ENCODE data around the gene EML5. TPM values are rescaled to one million over a fixed set of nuclear protein-coding genes. Genes with fewer than 3 reads are reported as not detected.

Gene EML5
- total RNA-seq, 2 donors from 2014 or later, result 8.3 to 17.2 TPM

DNA sequence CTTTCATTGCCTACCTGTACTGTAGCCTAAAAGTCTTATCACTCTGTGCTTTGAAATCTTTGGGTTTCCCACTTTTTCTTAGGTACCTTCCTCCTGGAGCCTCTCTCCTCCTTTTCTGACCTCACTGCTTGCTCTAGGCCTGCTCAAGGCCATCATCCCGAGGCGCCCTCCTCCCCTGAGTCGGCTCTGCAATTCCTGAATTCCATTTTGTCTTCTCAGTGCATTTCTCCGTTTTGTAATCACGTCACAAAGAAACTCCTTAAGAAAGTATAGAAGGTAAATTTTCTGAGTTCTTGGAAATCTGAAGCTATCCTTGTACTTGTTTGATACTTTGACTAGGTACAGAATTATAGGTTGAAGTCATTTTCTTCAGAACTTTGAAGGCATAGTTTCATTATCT, 204.7 kb downstream of the EML5 start:
- no peak for DNase-seq (ENCODE audit: low spot score)
- 94% methylated on average over 5 of the region's 5 CpGs for WGBS
- no peaks in the 10 kb centered on the region for H3K4me1 ChIP-seq (replicated peaks)
- H3K4me3 ChIP-seq, result no peak overlapping the region
- TF ChIP-seq POLR2AphosphoS5 (IDR thresholded peaks at IDR 0.05) (no peak), POLR2A (IDR thresholded peaks at IDR 0.05) (no peak)
- TF ChIP-seq, protein P1, sequence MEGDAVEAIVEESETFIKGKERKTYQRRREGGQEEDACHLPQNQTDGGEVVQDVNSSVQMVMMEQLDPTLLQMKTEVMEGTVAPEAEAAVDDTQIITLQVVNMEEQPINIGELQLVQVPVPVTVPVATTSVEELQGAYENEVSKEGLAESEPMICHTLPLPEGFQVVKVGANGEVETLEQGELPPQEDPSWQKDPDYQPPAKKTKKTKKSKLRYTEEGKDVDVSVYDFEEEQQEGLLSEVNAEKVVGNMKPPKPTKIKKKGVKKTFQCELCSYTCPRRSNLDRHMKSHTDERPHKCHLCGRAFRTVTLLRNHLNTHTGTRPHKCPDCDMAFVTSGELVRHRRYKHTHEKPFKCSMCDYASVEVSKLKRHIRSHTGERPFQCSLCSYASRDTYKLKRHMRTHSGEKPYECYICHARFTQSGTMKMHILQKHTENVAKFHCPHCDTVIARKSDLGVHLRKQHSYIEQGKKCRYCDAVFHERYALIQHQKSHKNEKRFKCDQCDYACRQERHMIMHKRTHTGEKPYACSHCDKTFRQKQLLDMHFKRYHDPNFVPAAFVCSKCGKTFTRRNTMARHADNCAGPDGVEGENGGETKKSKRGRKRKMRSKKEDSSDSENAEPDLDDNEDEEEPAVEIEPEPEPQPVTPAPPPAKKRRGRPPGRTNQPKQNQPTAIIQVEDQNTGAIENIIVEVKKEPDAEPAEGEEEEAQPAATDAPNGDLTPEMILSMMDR (IDR thresholded peaks at IDR 0.05), result no peak
- peaks cover 0 to 3% of the 10 kb centered on the region in 2 donors for H3K36me3 ChIP-seq
- intact Hi-C loops (cut with DNase I), result no loop called here
- no peaks in the 10 kb centered on the region for H3K9me3 ChIP-seq
- no peak overlapping the region for H3K27ac ChIP-seq
- no peaks in the 10 kb centered on the region for H3K27me3 ChIP-seq (replicated peaks; ENCODE audit: insufficient read depth)

DNA sequence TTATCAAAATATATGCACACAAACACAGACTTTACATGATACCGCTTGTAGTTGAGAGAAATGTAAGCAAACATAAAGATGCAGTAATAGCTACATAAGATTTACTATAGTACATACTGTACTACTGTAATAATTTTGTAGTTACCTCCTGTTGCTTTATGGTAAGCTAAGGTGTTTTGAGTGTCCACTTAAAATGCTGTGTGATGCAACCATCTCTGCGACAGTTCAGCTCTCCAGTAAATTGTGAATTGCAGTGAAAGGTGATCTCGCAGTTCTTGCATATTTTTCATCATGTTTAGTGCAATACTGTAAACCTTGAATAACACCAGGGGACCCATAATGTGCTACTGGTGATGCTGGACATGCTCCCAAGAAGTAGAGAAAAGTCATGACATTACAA, 208.3 kb downstream of the EML5 start:
- Histone ChIP-seq H3K27ac (no peak overlapping the region), H3K4me3 (no peak overlapping the region), H3K4me1 (replicated peaks) (no peaks in the 10 kb centered on the region), H3K36me3 (peaks cover 0 to 3% of the 10 kb centered on the region in 2 donors), H3K27me3 (replicated peaks; ENCODE audit: insufficient read depth) (no peaks in the 10 kb centered on the region), H3K9me3 (no peaks in the 10 kb centered on the region)
- 94% methylated on average over 3 of the region's 3 CpGs for WGBS
- intact Hi-C loops (cut with DNase I), result no loop called here
- DNase-seq (ENCODE audit: low spot score), result no peak
- TF ChIP-seq, protein P1 (IDR thresholded peaks at IDR 0.05), result no peak
- no peak for TF ChIP-seq POLR2A (IDR thresholded peaks at IDR 0.05)
- TF ChIP-seq POLR2AphosphoS5 (IDR thresholded peaks at IDR 0.05), result no peak

DNA sequence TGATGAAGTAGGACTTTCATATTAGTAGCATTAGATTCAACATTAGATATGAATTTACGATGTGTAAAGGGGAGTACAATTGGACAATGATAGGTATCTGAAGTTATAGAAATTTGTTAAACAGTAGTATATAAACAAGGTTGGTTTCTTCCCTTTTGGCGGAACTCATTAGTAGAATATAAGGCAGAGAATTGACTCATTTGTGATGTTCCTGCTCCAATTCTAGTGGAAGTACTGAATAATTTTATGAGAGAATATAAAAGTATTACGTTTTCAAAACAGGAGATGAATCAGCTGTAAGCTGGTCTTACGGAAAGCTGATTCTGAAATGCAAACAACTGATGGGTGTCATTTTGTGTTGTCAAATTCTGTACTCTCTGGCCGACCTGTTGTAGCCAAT, 216.5 kb downstream of the EML5 start:
- DNase-seq (ENCODE audit: low spot score), result no peak
- TF ChIP-seq, protein P1 (IDR thresholded peaks at IDR 0.05), result no peak
- no peak for TF ChIP-seq POLR2AphosphoS5 (IDR thresholded peaks at IDR 0.05)
- TF ChIP-seq POLR2A (IDR thresholded peaks at IDR 0.05), result no peak
- no peak overlapping the region for H3K27ac ChIP-seq
- no peaks in the 10 kb centered on the region for H3K27me3 ChIP-seq (replicated peaks; ENCODE audit: insufficient read depth)
- intact Hi-C loops (cut with DNase I), result no loop called here
- 83% methylated on average over 5 of the region's 5 CpGs for WGBS
- no peaks in the 10 kb centered on the region for H3K4me1 ChIP-seq (replicated peaks)
- H3K4me3 ChIP-seq, result no peak overlapping the region
- peaks cover 5 to 6% of the 10 kb centered on the region in 2 donors for H3K36me3 ChIP-seq
- H3K9me3 ChIP-seq, result no peaks in the 10 kb centered on the region

DNA sequence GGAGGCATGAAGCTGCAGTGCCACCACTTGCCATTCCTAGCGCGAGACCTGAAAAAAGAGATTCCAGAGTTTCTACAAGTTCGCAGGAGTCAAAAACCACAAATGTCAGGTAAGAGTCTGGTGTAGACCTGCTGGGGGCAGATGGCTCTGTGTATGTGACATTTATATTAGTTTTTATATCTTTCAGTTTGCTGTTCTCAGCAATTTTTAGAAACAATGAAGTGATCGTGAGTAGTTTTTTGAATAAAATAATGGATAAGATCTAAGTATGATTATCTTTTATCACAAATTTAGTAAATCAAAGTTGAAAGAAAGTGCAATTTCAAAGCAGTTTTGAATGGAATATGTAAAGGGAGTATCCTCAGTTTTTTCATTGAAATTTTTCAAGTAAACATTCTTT, 220.6 kb downstream of the EML5 start:
- Histone ChIP-seq H3K27ac (no peak overlapping the region), H3K4me3 (no peak overlapping the region), H3K9me3 (no peaks in the 10 kb centered on the region), H3K27me3 (replicated peaks; ENCODE audit: insufficient read depth) (no peaks in the 10 kb centered on the region), H3K4me1 (replicated peaks) (no peaks in the 10 kb centered on the region), H3K36me3 (peaks cover 5 to 20% of the 10 kb centered on the region in 2 donors)
- intact Hi-C loops (cut with DNase I), result no loop called here
- DNase-seq (ENCODE audit: low spot score), result no peak
- TF ChIP-seq, protein P1 (IDR thresholded peaks at IDR 0.05), result no peak
- no peak for TF ChIP-seq POLR2A (IDR thresholded peaks at IDR 0.05)
- TF ChIP-seq POLR2AphosphoS5 (IDR thresholded peaks at IDR 0.05), result no peak
- 81% methylated on average over 4 of the region's 4 CpGs for WGBS

DNA sequence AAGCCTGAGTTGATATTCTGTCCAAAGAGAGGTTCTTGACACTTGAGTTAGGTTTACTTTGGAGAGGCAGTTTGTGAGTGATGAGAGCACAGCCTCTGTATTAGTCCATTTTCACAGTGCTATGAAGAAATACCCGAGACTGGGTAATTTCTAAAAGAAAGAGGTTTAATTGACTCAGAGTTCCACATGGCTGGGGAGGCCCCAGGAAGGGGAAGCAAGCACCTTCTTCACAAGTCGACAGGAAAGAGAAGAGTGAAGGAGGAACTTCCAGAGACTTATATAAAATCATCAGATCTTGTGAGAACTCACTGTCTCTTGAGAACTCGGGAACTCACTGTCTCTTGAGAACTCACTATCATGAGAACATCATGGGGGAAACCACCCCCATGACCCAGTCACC, 224.6 kb downstream of the EML5 start:
- DNase-seq (ENCODE audit: low spot score), result no peak
- Histone ChIP-seq H3K4me1 (replicated peaks) (no peaks in the 10 kb centered on the region), H3K27ac (no peak overlapping the region), H3K9me3 (no peaks in the 10 kb centered on the region), H3K27me3 (replicated peaks; ENCODE audit: insufficient read depth) (no peaks in the 10 kb centered on the region), H3K36me3 (peaks cover 5 to 20% of the 10 kb centered on the region in 2 donors), H3K4me3 (no peak overlapping the region)
- TF ChIP-seq, protein P1 (IDR thresholded peaks at IDR 0.05), result no peak
- TF ChIP-seq POLR2AphosphoS5 (IDR thresholded peaks at IDR 0.05) (no peak), POLR2A (IDR thresholded peaks at IDR 0.05) (no peak)
- intact Hi-C loops (cut with DNase I), result no loop called here
- 70% methylated on average over 3 of the region's 3 CpGs for WGBS

All from prostate gland (tissue), 2 donors.